ENCODE data around the gene PARD3B. TPM values are rescaled to one million over a fixed set of nuclear protein-coding genes. Genes with fewer than 3 reads are reported as not detected.
"Not testable (repeated sequence)": the region's sequence is repeated elsewhere in the genome, so short reads cannot be mapped to it uniquely, and the experiment has no call there.

Gene PARD3B
- polyA plus RNA-seq, 6 donors from 2014 or later: not detected

DNA sequence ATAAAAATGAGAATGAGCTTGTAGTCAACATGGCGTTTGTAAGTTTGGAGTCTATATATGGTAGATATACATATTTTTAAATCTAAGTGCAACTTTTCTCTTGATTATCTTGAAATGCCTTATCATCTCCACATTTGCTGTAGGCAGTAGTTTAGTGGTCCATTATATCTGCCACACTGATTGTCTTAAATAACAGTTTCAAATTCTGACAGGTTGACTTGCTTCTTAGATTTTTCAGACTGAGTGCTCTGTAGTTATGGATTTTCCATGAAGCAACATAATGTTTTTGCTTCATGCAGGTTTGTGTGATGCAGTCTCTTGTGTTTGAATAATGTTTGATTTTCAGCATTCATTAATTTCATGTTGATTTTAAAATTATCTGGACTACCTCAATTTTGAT is 12.3 kb downstream of the PARD3B start:
- ATAC-seq (ENCODE audit: low read depth in 2 of 2) (no peak), DNase-seq (no peak)
- H3K9me3 Mint-ChIP-seq: peaks cover 3 to 18% (median 5%) of the 10 kb centered on the region in 7 donors
- no peaks in the 10 kb centered on the region for H3K27me3 Mint-ChIP-seq
- no peaks in the 10 kb centered on the region for H3K4me1 Mint-ChIP-seq
- no peak overlapping the region for H3K4me3 Mint-ChIP-seq
- H3K27ac Mint-ChIP-seq: no peak overlapping the region
- H3K36me3 Mint-ChIP-seq: no peaks in the 10 kb centered on the region

DNA sequence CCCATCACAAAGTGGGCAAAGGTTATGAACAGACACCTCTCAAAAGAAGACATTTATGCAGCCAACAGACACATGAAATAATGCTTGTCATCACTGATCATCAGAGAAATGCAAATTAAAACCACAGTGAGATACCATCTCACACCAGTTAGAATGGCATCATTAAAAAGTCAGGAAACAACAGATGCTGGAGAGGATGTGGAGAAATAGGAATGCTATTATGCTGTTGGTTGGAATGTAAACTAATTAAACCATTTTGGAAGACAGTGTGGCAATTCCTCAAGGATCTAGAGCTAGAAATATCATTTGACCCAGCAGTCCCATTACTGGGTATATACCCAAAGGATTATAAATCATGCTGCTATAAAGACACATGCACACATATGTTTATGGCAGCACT is 14.1 kb downstream of the PARD3B start:
- H3K36me3 Mint-ChIP-seq; H3K4me3 Mint-ChIP-seq; H3K4me1 Mint-ChIP-seq; ATAC-seq (ENCODE audit: low read depth in 2 of 2); H3K27ac Mint-ChIP-seq; DNase-seq; H3K27me3 Mint-ChIP-seq: not testable (repeated sequence)
- H3K9me3 Mint-ChIP-seq: peaks cover 3 to 18% (median 9%) of the 10 kb centered on the region in 7 donors

DNA sequence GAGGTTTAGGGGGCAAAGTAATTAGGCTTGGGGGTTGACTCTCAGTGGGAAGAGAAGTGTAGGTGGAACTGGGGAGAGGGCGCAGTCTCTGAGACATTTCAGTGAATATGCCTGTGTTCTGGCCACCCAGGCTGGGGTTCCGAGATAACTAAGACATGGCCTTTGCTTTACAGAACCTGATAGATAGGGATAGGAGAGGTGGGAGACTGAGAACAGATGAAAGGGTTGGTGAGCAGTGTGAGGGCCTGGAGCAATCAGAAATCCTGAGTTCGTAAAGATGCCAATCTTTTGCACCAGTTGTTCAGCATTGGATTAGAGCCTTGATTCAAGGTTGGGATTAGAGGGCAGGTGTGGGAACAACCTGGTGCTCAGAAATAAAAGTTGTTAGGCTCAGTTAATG is 15.6 kb downstream of the PARD3B start:
- H3K36me3 Mint-ChIP-seq: no peaks in the 10 kb centered on the region
- H3K27ac Mint-ChIP-seq: no peak overlapping the region
- no peaks in the 10 kb centered on the region for H3K27me3 Mint-ChIP-seq
- H3K4me1 Mint-ChIP-seq: peaks cover 0 to 4% (median 0%) of the 10 kb centered on the region in 3 donors
- peaks cover 3 to 18% (median 9%) of the 10 kb centered on the region in 7 donors for H3K9me3 Mint-ChIP-seq
- H3K4me3 Mint-ChIP-seq: no peak overlapping the region
- ATAC-seq (ENCODE audit: low read depth in 2 of 2): no peak
- DNase-seq: no peak

DNA sequence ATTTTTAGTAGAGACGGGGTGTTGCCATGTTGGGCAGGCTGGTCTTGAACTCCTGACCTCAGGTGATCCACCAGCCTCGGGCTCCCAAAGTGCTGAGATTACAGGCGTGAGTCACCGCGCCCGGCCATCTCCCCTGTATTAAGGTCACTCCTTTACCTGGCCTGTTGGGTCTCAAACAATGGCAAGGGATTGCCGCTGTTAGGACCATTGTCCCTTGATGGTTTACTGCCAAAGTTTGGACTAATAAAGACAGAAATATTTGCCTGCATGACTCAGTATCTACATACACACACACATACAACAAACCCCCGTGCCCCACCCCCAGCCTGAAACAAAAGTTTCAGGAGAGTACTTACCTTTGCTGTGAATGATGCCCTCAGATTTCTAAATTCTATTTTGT is 16.5 kb downstream of the PARD3B start:
- no peaks in the 10 kb centered on the region for H3K36me3 Mint-ChIP-seq
- H3K4me1 Mint-ChIP-seq: peaks cover 0 to 4% (median 0%) of the 10 kb centered on the region in 3 donors
- peaks cover 3 to 18% (median 9%) of the 10 kb centered on the region in 7 donors for H3K9me3 Mint-ChIP-seq
- no peak overlapping the region for H3K4me3 Mint-ChIP-seq
- ATAC-seq (ENCODE audit: low read depth in 2 of 2): no peak
- no peaks in the 10 kb centered on the region for H3K27me3 Mint-ChIP-seq
- DNase-seq: no peak
- H3K27ac Mint-ChIP-seq: no peak overlapping the region

DNA sequence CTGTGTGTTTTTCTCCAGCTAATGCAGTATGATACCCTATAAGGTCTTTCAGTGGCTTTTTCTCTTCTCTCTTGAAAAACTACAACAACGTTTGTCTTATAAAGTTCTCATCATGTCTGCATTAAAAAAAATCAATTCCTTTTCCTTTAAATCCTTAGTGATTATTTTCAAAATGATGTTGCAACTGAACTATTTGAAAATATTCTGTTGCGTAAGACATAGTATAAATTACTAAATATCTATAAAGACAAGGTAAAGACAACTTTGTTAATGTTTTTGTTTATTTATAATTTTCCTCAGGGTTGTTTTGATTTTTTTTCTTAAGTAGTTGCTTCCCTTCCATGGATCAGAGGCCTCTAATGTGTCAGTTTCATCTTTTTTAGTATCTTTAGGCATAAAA is 21.2 kb downstream of the PARD3B start:
- ATAC-seq (ENCODE audit: low read depth in 2 of 2): no peak
- peaks cover 0 to 3% (median 0%) of the 10 kb centered on the region in 3 donors for H3K27me3 Mint-ChIP-seq
- peaks cover 0 to 5% (median 0%) of the 10 kb centered on the region in 7 donors for H3K9me3 Mint-ChIP-seq

DNA sequence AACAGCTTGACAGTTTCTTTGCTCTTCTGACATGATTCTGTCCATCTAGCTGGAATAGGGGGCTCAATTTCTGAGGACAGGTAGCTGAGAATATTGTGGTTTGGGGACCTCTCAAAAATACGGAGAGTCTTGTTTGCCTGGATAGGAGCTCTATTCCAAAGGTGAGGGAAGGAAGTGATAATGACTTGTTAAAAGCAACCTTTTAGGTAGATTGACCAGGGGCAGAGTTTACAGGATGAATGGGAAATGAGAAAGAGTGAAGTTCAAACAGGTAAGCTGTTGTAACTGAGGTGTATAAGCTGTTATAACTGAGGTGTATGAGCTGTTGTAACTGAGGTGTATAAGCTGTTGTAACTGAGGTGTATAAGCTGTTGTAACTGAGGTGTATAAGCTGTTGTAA is 25.1 kb downstream of the PARD3B start:
- H3K4me3 Mint-ChIP-seq: no peak overlapping the region
- peaks cover 0 to 2% (median 0%) of the 10 kb centered on the region in 7 donors for H3K9me3 Mint-ChIP-seq

More for the DNA sequence above, 21.2 kb downstream of the PARD3B start:
- no peak for DNase-seq
- Mint-ChIP-seq H3K27ac (no peak overlapping the region), H3K4me1 (peaks cover 0 to 4% (median 0%) of the 10 kb centered on the region in 3 donors), H3K36me3 (no peaks in the 10 kb centered on the region), H3K4me3 (no peak overlapping the region)

DNA sequence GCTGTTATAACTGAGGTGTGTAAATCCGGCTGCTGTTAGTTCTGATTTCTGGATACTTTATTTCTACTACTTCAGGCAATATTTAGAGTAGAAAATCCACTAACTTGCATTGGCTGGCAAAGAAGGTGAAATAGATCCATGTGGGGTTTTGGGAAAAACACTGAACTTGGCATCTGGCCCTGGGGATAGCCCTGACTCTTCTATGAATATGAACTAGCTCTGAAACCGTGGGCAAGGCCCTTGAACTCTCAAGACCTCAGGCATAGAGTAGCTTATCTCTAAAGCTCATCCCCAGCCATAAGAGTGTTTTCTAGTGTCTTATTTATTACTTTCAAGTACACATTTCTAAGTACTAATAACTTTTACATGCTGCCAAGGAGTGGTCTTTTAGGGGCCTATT is 25.8 kb downstream of the PARD3B start:
- ATAC-seq (ENCODE audit: low read depth in 2 of 2): no peak
- no peaks in the 10 kb centered on the region for H3K36me3 Mint-ChIP-seq

More for the DNA sequence above, 25.1 kb downstream of the PARD3B start:
- H3K4me1 Mint-ChIP-seq: no peaks in the 10 kb centered on the region
- no peak for DNase-seq
- no peaks in the 10 kb centered on the region for H3K36me3 Mint-ChIP-seq
- ATAC-seq (ENCODE audit: low read depth in 2 of 2): no peak
- peaks cover 0 to 3% (median 0%) of the 10 kb centered on the region in 3 donors for H3K27me3 Mint-ChIP-seq
- no peak overlapping the region for H3K27ac Mint-ChIP-seq

DNA sequence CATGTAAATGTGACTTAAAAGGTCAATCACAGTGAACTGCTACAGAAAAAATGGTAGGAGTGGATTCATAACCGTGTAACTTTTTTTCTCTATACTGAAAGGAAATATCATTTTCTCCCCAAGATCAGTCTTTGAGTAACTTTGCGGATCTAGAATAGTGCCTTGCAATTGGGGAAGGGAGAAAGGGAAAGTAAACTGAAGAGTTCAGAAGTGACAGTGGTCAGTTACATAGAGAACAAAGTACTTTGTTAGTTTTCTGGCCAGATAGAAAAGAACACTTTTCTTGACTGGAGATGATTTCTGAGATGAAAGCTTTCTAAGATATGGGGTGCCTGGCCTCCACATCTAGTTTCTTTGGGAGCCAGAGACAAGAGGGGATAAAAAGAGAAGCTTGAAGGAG is 26.6 kb downstream of the PARD3B start:
- no peaks in the 10 kb centered on the region for H3K4me1 Mint-ChIP-seq
- no peak for ATAC-seq (ENCODE audit: low read depth in 2 of 2)
- DNase-seq: no peak
- H3K9me3 Mint-ChIP-seq: peaks cover 0 to 2% (median 0%) of the 10 kb centered on the region in 7 donors
- no peak overlapping the region for H3K4me3 Mint-ChIP-seq
- H3K27ac Mint-ChIP-seq: peak overlapping the region in 1 of 6 donors; percentile 40
- peaks cover 0 to 3% (median 0%) of the 10 kb centered on the region in 3 donors for H3K27me3 Mint-ChIP-seq
- H3K36me3 Mint-ChIP-seq: no peaks in the 10 kb centered on the region

More for the DNA sequence above, 25.8 kb downstream of the PARD3B start:
- Mint-ChIP-seq H3K27me3 (peaks cover 0 to 3% (median 0%) of the 10 kb centered on the region in 3 donors), H3K4me3 (no peak overlapping the region), H3K9me3 (peaks cover 0 to 2% (median 0%) of the 10 kb centered on the region in 7 donors), H3K27ac (no peak overlapping the region), H3K4me1 (no peaks in the 10 kb centered on the region)
- DNase-seq: no peak

DNA sequence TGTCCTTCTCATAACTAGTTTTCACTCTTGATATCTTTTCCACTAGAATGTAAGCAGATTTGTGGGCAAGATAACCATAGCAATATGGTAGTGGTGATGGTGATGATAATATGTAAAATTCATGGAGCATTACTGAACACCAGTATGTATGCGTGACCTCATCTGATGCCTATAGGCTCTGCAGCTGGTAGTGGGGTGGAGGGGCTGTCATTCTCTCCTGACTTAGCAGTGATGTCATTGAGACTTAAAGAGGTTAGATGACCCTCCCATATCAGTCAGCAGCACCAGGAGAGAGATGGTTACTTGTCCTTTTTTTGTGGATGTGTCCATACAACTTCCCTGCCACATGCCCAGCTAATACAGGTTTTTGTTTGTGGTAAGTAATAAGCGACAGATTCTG is 27.9 kb downstream of the PARD3B start:
- Mint-ChIP-seq H3K27ac (no peak overlapping the region), H3K9me3 (peaks cover 0 to 2% (median 0%) of the 10 kb centered on the region in 7 donors), H3K4me3 (no peak overlapping the region), H3K27me3 (peaks cover 0 to 3% (median 0%) of the 10 kb centered on the region in 3 donors), H3K36me3 (no peaks in the 10 kb centered on the region), H3K4me1 (no peaks in the 10 kb centered on the region)
- no peak for DNase-seq
- ATAC-seq (ENCODE audit: low read depth in 2 of 2): no peak

DNA sequence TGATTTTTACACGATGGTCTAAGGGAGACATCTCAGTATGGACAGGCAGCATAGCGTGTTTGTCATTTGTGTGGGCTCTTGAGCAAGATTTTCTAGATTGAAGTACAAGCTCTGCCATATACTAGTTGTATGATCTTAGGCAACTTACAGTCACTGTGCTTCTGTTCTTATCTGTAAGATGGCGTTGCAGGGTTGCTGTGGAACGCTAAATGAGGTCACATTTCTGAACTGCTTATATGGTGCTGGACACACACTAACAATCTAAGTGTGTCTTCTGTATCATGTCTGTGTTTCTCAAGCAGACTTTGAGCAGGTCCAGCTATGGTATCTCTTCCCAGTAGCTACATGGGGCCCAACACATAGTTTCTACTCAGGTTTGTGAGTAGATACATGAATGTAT is 29.2 kb downstream of the PARD3B start:
- Mint-ChIP-seq H3K4me3 (no peak overlapping the region), H3K36me3 (no peaks in the 10 kb centered on the region), H3K27me3 (no peaks in the 10 kb centered on the region), H3K27ac (no peak overlapping the region), H3K4me1 (no peaks in the 10 kb centered on the region), H3K9me3 (peaks cover 0 to 5% (median 3%) of the 10 kb centered on the region in 7 donors)
- no peak for ATAC-seq (ENCODE audit: low read depth in 2 of 2)
- DNase-seq: no peak

DNA sequence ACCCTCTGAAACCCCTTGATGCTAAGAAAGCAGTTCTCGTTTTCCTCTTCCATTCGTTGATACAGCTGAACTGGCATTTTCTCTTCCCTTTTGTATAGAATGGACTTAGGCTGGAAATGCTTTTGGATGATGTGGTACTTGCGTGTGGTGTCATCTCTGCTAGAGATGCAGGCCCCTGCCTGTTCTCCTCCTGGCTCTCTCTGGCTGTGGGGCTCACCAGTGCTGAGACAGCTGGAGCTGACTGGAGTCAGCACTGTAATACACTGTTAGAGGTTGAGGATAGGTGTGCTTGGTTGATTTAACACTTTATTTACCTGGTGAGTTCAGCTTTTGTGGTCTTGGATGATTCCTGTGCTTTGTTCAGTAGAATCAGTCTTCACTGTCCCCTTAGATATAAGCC is 30.2 kb downstream of the PARD3B start:
- Mint-ChIP-seq H3K9me3 (peaks cover 1 to 12% (median 3%) of the 10 kb centered on the region in 7 donors), H3K4me1 (no peaks in the 10 kb centered on the region), H3K27ac (no peak overlapping the region), H3K36me3 (no peaks in the 10 kb centered on the region), H3K4me3 (no peak overlapping the region), H3K27me3 (no peaks in the 10 kb centered on the region)
- DNase-seq: no peak
- no peak for ATAC-seq (ENCODE audit: low read depth in 2 of 2)

DNA sequence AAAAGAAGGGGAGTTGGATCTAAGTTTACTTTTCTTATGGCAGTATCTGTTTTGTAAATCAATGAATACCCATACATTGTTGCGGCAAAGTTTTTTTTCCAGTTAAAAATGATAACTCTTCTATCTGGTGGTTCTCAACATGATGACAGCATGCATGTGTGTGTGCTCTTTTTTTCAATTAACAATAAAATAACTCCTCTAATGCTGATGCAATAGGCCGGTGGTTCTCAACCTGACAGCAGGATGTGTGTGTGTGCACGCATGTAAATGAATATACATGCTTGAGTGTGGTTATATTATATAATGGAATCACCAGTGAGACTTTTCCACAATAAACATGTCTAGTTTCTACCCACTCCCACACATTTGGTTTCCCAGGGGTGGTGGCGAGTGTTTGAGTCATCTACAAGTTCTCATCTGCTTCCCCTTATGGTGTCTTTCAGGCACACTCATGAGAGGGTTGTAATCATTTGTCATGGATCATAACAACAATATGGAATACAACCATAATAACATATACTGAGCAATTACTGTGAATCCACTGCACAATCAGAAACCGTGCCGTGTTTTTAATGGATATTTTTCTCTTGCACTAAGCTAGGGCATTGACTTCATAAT is 31.2 kb downstream of the PARD3B start:
- ATAC-seq (ENCODE audit: low read depth in 2 of 2): no peak
- Mint-ChIP-seq H3K4me3 (no peak overlapping the region), H3K36me3 (no peaks in the 10 kb centered on the region), H3K4me1 (no peaks in the 10 kb centered on the region), H3K27me3 (no peaks in the 10 kb centered on the region), H3K9me3 (peaks cover 1 to 12% (median 3%) of the 10 kb centered on the region in 7 donors), H3K27ac (no peak overlapping the region)
- no peak for DNase-seq

DNA sequence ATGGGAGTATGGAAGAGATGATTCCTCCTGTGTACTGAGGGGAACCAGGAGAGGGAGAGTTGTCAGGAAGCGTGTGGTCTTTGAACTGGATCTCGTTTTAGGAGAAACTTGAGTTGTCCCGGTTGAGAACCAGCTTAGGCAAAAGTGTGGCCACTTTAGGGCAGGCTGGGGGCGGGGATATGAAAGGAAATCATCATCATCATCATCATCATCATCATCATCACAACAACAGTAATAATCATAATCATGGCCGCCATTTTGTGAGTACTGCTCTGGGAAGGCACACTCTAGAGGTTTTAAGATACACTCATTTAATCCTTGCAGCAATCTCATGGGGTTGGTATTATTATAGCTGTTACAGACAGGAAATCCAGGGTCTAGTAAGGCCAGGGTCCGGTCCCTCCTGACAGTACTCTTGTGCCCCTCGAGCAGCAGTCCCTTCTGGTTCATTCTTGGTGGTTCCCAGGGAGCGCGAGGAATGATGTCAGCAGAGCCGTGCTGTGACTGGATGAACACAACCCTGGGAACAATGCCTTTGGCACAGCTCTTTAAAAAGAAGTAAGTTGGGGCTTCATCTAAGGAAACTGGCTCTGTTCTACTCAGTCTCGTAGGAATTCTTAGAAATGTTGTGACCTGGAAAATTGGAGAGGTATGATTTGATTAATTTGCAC is 33.8 kb downstream of the PARD3B start:
- ATAC-seq (ENCODE audit: low read depth in 2 of 2) (no peak), DNase-seq (no peak)
- no peaks in the 10 kb centered on the region for H3K4me1 Mint-ChIP-seq
- H3K9me3 Mint-ChIP-seq: peaks cover 1 to 15% (median 5%) of the 10 kb centered on the region in 7 donors
- no peaks in the 10 kb centered on the region for H3K36me3 Mint-ChIP-seq
- H3K27me3 Mint-ChIP-seq: peaks cover 0 to 3% (median 0%) of the 10 kb centered on the region in 3 donors
- no peak overlapping the region for H3K27ac Mint-ChIP-seq
- H3K4me3 Mint-ChIP-seq: no peak overlapping the region

DNA sequence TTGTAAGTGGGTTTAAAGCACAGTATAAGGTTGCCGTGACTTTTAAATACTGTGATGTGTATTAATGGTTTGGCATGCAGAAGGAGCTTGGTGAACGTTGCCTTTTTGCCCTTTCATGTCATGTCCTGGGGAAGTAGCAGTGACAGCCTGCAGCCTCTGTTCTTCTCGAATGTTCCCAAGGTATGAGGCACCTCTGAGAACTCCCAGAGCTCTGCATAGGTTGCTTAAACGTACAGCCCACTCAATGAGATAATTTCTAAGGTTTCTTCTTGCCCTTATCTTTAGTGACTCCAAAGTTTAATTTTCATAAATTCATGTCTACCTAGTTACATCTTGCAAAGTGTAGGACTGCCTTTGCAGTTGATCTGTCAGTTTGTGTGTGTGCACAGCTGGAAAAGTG is 36.7 kb downstream of the PARD3B start:
- H3K27ac Mint-ChIP-seq: no peak overlapping the region

More for the DNA sequence above, 36.7 kb downstream of the PARD3B start:
- Mint-ChIP-seq H3K4me1 (no peaks in the 10 kb centered on the region), H3K27me3 (peaks cover 0 to 3% (median 0%) of the 10 kb centered on the region in 3 donors), H3K36me3 (no peaks in the 10 kb centered on the region), H3K4me3 (no peak overlapping the region), H3K9me3 (peaks cover 1 to 15% (median 5%) of the 10 kb centered on the region in 7 donors)
- DNase-seq (no peak), ATAC-seq (ENCODE audit: low read depth in 2 of 2) (no peak)
